Immature natural killer cell (primary cell): ENCODE data around the gene LRGUK. TPM values are rescaled to one million over a fixed set of nuclear protein-coding genes. Genes with fewer than 3 reads are reported as not detected.
A peak's percentile ranks its signal among the peaks of the same experiment; 100 is the strongest.
"Not testable (repeated sequence)": the region's sequence is repeated elsewhere in the genome, so short reads cannot be mapped to it uniquely, and the experiment has no call there.

Experiments
- DNase-seq, 3 donors: peaks; one replicate each; pipeline ENCODE4 v3.0.0; 2022; ENCODE audit warnings: mixed read lengths in 1 of 3
- H3K27ac Mint-ChIP-seq, 6 donors: one replicate each; pipeline ENCODE4 v1.8.0; 2020; ENCODE audit warnings: mixed read lengths in 6 of 6, mild to moderate bottlenecking in 5 of 6, inconsistent platforms in 4 of 6, moderate library complexity in 3 of 6
- H3K27me3 Mint-ChIP-seq, 3 donors: one replicate each; pipeline ENCODE4 v1.8.0; 2020 to 2021; ENCODE audit warnings: low read depth in 3 of 3, mild to moderate bottlenecking in 3 of 3, mixed read lengths in 3 of 3, moderate library complexity in 3 of 3, inconsistent platforms in 1 of 3
- H3K36me3 Mint-ChIP-seq, 3 donors: one replicate each; pipeline ENCODE4 v1.8.0; 2020; ENCODE audit warnings: mixed read lengths in 3 of 3, inconsistent platforms in 2 of 3, mild to moderate bottlenecking in 2 of 3
- H3K4me1 Mint-ChIP-seq, 2 donors: one replicate each; pipeline ENCODE4 v1.8.0; 2020; ENCODE audit warnings: inconsistent platforms in 2 of 2, mild to moderate bottlenecking in 2 of 2, mixed read lengths in 2 of 2, moderate library complexity in 1 of 2
- H3K4me3 Mint-ChIP-seq, 5 donors: one replicate each; pipeline ENCODE4 v1.8.0; 2020; ENCODE audit warnings: mild to moderate bottlenecking in 5 of 5, mixed read lengths in 5 of 5, inconsistent platforms in 3 of 5, moderate library complexity in 3 of 5
- H3K9me3 Mint-ChIP-seq, 6 donors: one replicate each; pipeline ENCODE4 v1.8.0; 2020; ENCODE audit warnings: mild to moderate bottlenecking in 6 of 6, mixed read lengths in 6 of 6, inconsistent platforms in 4 of 6, moderate library complexity in 3 of 6
- polyA plus RNA-seq, 3 donors: library from polyadenylated mRNA; unstranded; fragments of 300-500 nt; fragmentation: Illumina TruSeq; gene quantifications; one replicate each; pipeline ENCODE4 v1.2.3, GENCODE V29; 2021

Gene LRGUK
- polyA plus RNA-seq: not detected

- Mint-ChIP-seq H3K27ac (peak within 1 kb of the TSS in 1 of 6 donors; percentile 53), H3K4me1 (peaks cover 12 to 23% of the 10 kb centered on the region in 2 donors), H3K4me3 (peak within 1 kb of the TSS; percentile 75 to 89 (median 86)), H3K36me3 (peaks cover 0 to 3% (median 0%) of the 10 kb centered on the region in 3 donors), H3K27me3 (peaks cover under 1 to 12% (median 4%) of the 10 kb centered on the region in 3 donors), H3K9me3 (no peaks in the 10 kb centered on the region)
- peak; percentile 72 to 76 (median 76) for DNase-seq
These were observed at the start of gene LRGUK for GRCh38 chr7:134126966-134127848. LRGUK (plus strand) TSS chr7:134127340; CDS start chr7:134127368, 28 bp downstream.

- not testable (repeated sequence) for H3K4me1 Mint-ChIP-seq, H3K27me3 Mint-ChIP-seq, H3K27ac Mint-ChIP-seq, H3K4me3 Mint-ChIP-seq, DNase-seq, H3K9me3 Mint-ChIP-seq
- peaks cover 24 to 32% (median 24%) of the 10 kb centered on the region in 3 donors for H3K36me3 Mint-ChIP-seq
These were observed 49.6 kb upstream of the LRGUK start for GRCh38 chr7:134077560-134077959.

GRCh38 chr7:134078991-134079390 lies 48.1 kb upstream of the LRGUK start:
- Mint-ChIP-seq H3K4me1 (no peaks in the 10 kb centered on the region), H3K4me3 (no peak overlapping the region), H3K27me3 (peaks cover 0 to 3% (median 2%) of the 10 kb centered on the region in 3 donors), H3K9me3 (peaks cover 0 to 9% (median 0%) of the 10 kb centered on the region in 6 donors), H3K36me3 (peaks cover 22 to 34% (median 24%) of the 10 kb centered on the region in 3 donors), H3K27ac (no peak overlapping the region)
- DNase-seq: no peak

GRCh38 chr7:134081695-134082094 lies 45.4 kb upstream of the LRGUK start:
- Mint-ChIP-seq H3K4me3 (no peak overlapping the region), H3K27ac (no peak overlapping the region), H3K36me3 (peaks cover 4 to 14% (median 10%) of the 10 kb centered on the region in 3 donors), H3K4me1 (no peaks in the 10 kb centered on the region), H3K27me3 (no peaks in the 10 kb centered on the region), H3K9me3 (peaks cover 0 to 4% (median 0%) of the 10 kb centered on the region in 6 donors)
- no peak for DNase-seq

GRCh38 chr7:134083766-134084487 lies 43.2 kb upstream of the LRGUK start:
- peaks cover 0 to 14% (median 8%) of the 10 kb centered on the region in 6 donors for H3K9me3 Mint-ChIP-seq
- peaks cover 9 to 21% (median 11%) of the 10 kb centered on the region in 3 donors for H3K36me3 Mint-ChIP-seq
- no peaks in the 10 kb centered on the region for H3K4me1 Mint-ChIP-seq
- no peak overlapping the region for H3K4me3 Mint-ChIP-seq
- DNase-seq: no peak
- no peaks in the 10 kb centered on the region for H3K27me3 Mint-ChIP-seq
- H3K27ac Mint-ChIP-seq: no peak overlapping the region

GRCh38 chr7:134084488-134085144 lies 42.5 kb upstream of the LRGUK start:
- H3K4me3 Mint-ChIP-seq: no peak overlapping the region
- no peak overlapping the region for H3K27ac Mint-ChIP-seq
- H3K27me3 Mint-ChIP-seq: no peaks in the 10 kb centered on the region
- no peak for DNase-seq
- H3K9me3 Mint-ChIP-seq: peaks cover 3 to 21% (median 12%) of the 10 kb centered on the region in 6 donors
- no peaks in the 10 kb centered on the region for H3K4me1 Mint-ChIP-seq
- H3K36me3 Mint-ChIP-seq: peaks cover 14 to 24% (median 14%) of the 10 kb centered on the region in 3 donors

GRCh38 chr7:134085311-134085710 lies 41.8 kb upstream of the LRGUK start:
- DNase-seq: no peak
- peaks cover 14 to 24% (median 19%) of the 10 kb centered on the region in 3 donors for H3K36me3 Mint-ChIP-seq
- H3K4me1 Mint-ChIP-seq: no peaks in the 10 kb centered on the region
- H3K4me3 Mint-ChIP-seq: no peak overlapping the region
- H3K27me3 Mint-ChIP-seq: peaks cover 0 to 2% (median 0%) of the 10 kb centered on the region in 3 donors
- no peak overlapping the region for H3K27ac Mint-ChIP-seq
- peaks cover 3 to 28% (median 14%) of the 10 kb centered on the region in 6 donors for H3K9me3 Mint-ChIP-seq

- Mint-ChIP-seq H3K36me3 (peaks cover 14 to 17% (median 15%) of the 10 kb centered on the region in 3 donors), H3K27ac (no peak overlapping the region), H3K4me3 (no peak overlapping the region), H3K27me3 (peaks cover 0 to 2% (median 0%) of the 10 kb centered on the region in 3 donors), H3K4me1 (no peaks in the 10 kb centered on the region), H3K9me3 (peaks cover 3 to 39% (median 14%) of the 10 kb centered on the region in 6 donors)
- DNase-seq: no peak
These were observed 40.0 kb upstream of the LRGUK start for GRCh38 chr7:134086998-134087735.

GRCh38 chr7:134088199-134088598 lies 38.9 kb upstream of the LRGUK start:
- peaks cover 15 to 18% (median 17%) of the 10 kb centered on the region in 3 donors for H3K36me3 Mint-ChIP-seq
- no peaks in the 10 kb centered on the region for H3K4me1 Mint-ChIP-seq
- H3K9me3 Mint-ChIP-seq: peaks cover 6 to 47% (median 16%) of the 10 kb centered on the region in 6 donors
- no peak for DNase-seq
- peaks cover 0 to 2% (median 0%) of the 10 kb centered on the region in 3 donors for H3K27me3 Mint-ChIP-seq
- H3K27ac Mint-ChIP-seq: no peak overlapping the region
- H3K4me3 Mint-ChIP-seq: no peak overlapping the region

- H3K9me3 Mint-ChIP-seq: peaks cover 7 to 60% (median 23%) of the 10 kb centered on the region in 6 donors
- peaks cover 0 to 2% (median 0%) of the 10 kb centered on the region in 3 donors for H3K27me3 Mint-ChIP-seq
- peaks cover 14 to 24% (median 18%) of the 10 kb centered on the region in 3 donors for H3K36me3 Mint-ChIP-seq
- H3K4me1 Mint-ChIP-seq: no peaks in the 10 kb centered on the region
- no peak overlapping the region for H3K27ac Mint-ChIP-seq
- no peak for DNase-seq
- H3K4me3 Mint-ChIP-seq: no peak overlapping the region
These were observed 37.7 kb upstream of the LRGUK start for GRCh38 chr7:134089446-134089845.

- H3K4me1 Mint-ChIP-seq: no peaks in the 10 kb centered on the region
- H3K4me3 Mint-ChIP-seq: no peak overlapping the region
- no peak overlapping the region for H3K27ac Mint-ChIP-seq
- peaks cover 5 to 43% (median 19%) of the 10 kb centered on the region in 6 donors for H3K9me3 Mint-ChIP-seq
- H3K36me3 Mint-ChIP-seq: peaks cover 3 to 9% (median 8%) of the 10 kb centered on the region in 3 donors
- no peak for DNase-seq
- no peaks in the 10 kb centered on the region for H3K27me3 Mint-ChIP-seq
These were observed 29.1 kb upstream of the LRGUK start for GRCh38 chr7:134098072-134098471.

- H3K27ac Mint-ChIP-seq: no peak overlapping the region
- H3K4me3 Mint-ChIP-seq: no peak overlapping the region
- DNase-seq: no peak
- peaks cover 0 to 6% (median 3%) of the 10 kb centered on the region in 3 donors for H3K36me3 Mint-ChIP-seq
- no peaks in the 10 kb centered on the region for H3K27me3 Mint-ChIP-seq
- peaks cover 0 to 10% (median 0%) of the 10 kb centered on the region in 6 donors for H3K9me3 Mint-ChIP-seq
- H3K4me1 Mint-ChIP-seq: no peaks in the 10 kb centered on the region
These were observed 25.4 kb upstream of the LRGUK start for GRCh38 chr7:134101716-134102115.

GRCh38 chr7:134104166-134104565 lies 23.0 kb upstream of the LRGUK start:
- DNase-seq: no peak
- no peaks in the 10 kb centered on the region for H3K4me1 Mint-ChIP-seq

More at GRCh38 chr7:134104166-134104565, 23.0 kb upstream of the LRGUK start:
- Mint-ChIP-seq H3K4me3 (no peak overlapping the region), H3K36me3 (peaks cover 0 to 6% (median 3%) of the 10 kb centered on the region in 3 donors), H3K27me3 (no peaks in the 10 kb centered on the region), H3K9me3 (no peaks in the 10 kb centered on the region), H3K27ac (no peak overlapping the region)
